GM18873 (cell line): Measurements from ENCODE around the gene STK39.

Experiments
- ATAC-seq: cut with Tn5 transposase; IDR thresholded peaks from one replicate; pipeline ENCODE4 v1.9.1; 2021; ENCODE audit warnings: mild to moderate bottlenecking, moderate library complexity, moderate number of reproducible peaks; ENCODE audit not compliant: unreplicated experiment, low FRiP score

The STK39 gene

GRCh38 chr2:167966937-167967913 is 280.2 kb downstream of the STK39 start:
- ATAC-seq = no peak

GRCh38 chr2:167965907-167966761 is 281.3 kb downstream of the STK39 start:
- ATAC-seq = no peak

- no peak for ATAC-seq
Measured at GRCh38 chr2:167964650-167965413, 282.6 kb downstream of the STK39 start.

- no peak for ATAC-seq
Measured at GRCh38 chr2:167963899-167964649, 283.3 kb downstream of the STK39 start.

GRCh38 chr2:167962436-167963226 is 284.8 kb downstream of the STK39 start:
- no peak for ATAC-seq

- ATAC-seq = no peak
Measured at GRCh38 chr2:167961536-167962048, 285.8 kb downstream of the STK39 start.

GRCh38 chr2:167960089-167960747 is 287.2 kb downstream of the STK39 start:
- no peak for ATAC-seq

GRCh38 chr2:167957662-167958061 is 289.7 kb downstream of the STK39 start:
- ATAC-seq = no peak

- ATAC-seq = no peak
Measured at GRCh38 chr2:167955264-167955906, 292.0 kb downstream of the STK39 start.

GRCh38 chr2:167954495-167954894 is 292.9 kb downstream of the STK39 start:
- ATAC-seq = no peak

- no peak for ATAC-seq
Measured at GRCh38 chr2:167953776-167954175, 293.6 kb downstream of the STK39 start.

- ATAC-seq = no peak
Measured at GRCh38 chr2:167950571-167950970, 296.8 kb downstream of the STK39 start.

GRCh38 chr2:167946441-167946841 is 301.0 kb downstream of the STK39 start:
- no peak for ATAC-seq

GRCh38 chr2:167945660-167946368 is 301.6 kb downstream of the STK39 start:
- ATAC-seq = no peak

- ATAC-seq = no peak
Measured at GRCh38 chr2:167944825-167945659, 302.4 kb downstream of the STK39 start.

- ATAC-seq = no peak
Measured at GRCh38 chr2:167943897-167944296, 303.5 kb downstream of the STK39 start.
